GM06990 (cell line): ENCODE results near the gene UGT1A5.

ENCODE experiments used
- DNase-seq: peaks from one replicate; pipeline ENCODE4 v3.0.0-alpha.2; 2011; ENCODE audit not compliant: insufficient read length; ENCODE audit errors: extremely low read depth
- H3K27me3 ChIP-seq: replicated peaks from 2 replicates; pipeline ENCODE4 v1.6.0; 2011; ENCODE audit warnings: low read length; ENCODE audit not compliant: control insufficient read depth, insufficient read depth
- H3K36me3 ChIP-seq: 2 replicates; pipeline ENCODE4 v1.5.1; 2011; ENCODE audit warnings: low read length; ENCODE audit not compliant: control insufficient read depth, insufficient read depth
- H3K4me3 ChIP-seq: replicated peaks from 2 replicates; pipeline ENCODE4 v1.5.1; 2011; ENCODE audit warnings: low read depth, mild to moderate bottlenecking, control low read depth, low read length
- TF ChIP-seq, protein P1 (sequence below): IDR thresholded peaks from 2 replicates; pipeline ENCODE4 v1.5.1; 2011; ENCODE audit warnings: low read length, control low read depth, mild to moderate bottlenecking, inconsistent platforms; ENCODE audit not compliant: insufficient read depth, poor library complexity, severe bottlenecking

UGT1A5 gene

DNA sequence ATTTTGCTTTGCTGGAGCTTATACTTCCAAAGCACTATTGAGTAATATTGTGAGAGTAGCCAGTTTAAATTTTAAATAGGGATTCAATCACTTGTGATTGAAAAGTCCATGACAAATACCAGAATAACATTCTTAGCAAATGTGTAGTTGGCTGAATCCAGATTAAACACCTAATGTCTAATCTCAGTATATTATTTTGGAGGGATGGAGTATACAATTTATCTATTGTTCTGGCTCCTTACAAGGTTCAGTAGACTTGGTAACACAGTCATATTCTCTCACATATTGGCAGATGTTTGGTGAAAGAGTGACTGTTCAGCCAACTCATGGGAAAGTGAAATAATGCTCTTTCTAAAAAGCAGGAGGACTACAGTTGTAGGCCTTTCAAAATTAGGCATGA lies 38.8 kb upstream of the UGT1A5 start:
- Histone ChIP-seq H3K4me3 (no peak overlapping the region), H3K36me3 (no peaks in the 10 kb centered on the region), H3K27me3 (no peaks in the 10 kb centered on the region)
- TF ChIP-seq, protein P1, sequence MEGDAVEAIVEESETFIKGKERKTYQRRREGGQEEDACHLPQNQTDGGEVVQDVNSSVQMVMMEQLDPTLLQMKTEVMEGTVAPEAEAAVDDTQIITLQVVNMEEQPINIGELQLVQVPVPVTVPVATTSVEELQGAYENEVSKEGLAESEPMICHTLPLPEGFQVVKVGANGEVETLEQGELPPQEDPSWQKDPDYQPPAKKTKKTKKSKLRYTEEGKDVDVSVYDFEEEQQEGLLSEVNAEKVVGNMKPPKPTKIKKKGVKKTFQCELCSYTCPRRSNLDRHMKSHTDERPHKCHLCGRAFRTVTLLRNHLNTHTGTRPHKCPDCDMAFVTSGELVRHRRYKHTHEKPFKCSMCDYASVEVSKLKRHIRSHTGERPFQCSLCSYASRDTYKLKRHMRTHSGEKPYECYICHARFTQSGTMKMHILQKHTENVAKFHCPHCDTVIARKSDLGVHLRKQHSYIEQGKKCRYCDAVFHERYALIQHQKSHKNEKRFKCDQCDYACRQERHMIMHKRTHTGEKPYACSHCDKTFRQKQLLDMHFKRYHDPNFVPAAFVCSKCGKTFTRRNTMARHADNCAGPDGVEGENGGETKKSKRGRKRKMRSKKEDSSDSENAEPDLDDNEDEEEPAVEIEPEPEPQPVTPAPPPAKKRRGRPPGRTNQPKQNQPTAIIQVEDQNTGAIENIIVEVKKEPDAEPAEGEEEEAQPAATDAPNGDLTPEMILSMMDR: no peak
- no peak for DNase-seq

DNA sequence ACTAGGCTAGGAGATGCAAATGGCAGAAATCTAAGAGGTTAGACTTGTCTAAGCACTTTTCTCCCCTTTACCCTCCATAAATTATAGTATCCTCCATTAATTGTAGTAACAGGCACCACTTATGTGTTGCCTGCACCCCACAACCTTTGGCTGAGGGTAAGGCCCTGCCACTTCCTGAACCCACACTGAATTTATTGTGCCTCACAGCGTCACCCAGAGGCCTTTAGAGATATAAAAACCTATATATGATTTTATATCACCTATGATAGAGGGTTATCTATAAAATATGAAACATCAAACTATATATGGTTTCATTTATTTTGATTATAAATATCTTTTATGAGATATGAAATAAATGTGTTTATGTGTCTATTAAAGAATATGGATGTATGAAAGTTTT lies 38.4 kb upstream of the UGT1A5 start:
- no peak overlapping the region for H3K4me3 ChIP-seq
- DNase-seq: no peak

DNA sequence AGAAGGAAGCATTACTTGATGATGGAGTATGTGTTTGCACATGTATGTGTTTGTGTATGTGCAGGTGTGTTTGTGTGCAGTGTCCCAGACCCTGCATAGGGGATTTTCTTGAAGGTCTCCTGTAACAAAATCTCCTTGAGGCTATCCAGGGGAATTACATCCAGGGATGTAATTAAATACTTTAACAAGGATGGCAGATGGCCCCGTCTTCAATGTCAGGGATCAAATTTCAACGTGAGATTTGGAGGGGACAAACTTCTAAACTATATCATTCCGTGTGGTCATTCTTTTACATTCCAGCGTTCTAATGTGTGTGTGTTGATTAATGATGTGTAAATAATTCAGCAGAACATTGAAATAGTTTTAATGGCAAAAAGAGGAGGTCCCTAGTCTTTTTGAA lies 37.7 kb upstream of the UGT1A5 start:
- H3K4me3 ChIP-seq: no peak overlapping the region
- H3K27me3 ChIP-seq: no peaks in the 10 kb centered on the region
- H3K36me3 ChIP-seq: no peaks in the 10 kb centered on the region
- no peak for DNase-seq
- TF ChIP-seq, protein P1: no peak

More for the DNA sequence above, 38.4 kb upstream of the UGT1A5 start:
- Histone ChIP-seq H3K27me3 (no peaks in the 10 kb centered on the region), H3K36me3 (no peaks in the 10 kb centered on the region)
- TF ChIP-seq, protein P1: no peak

DNA sequence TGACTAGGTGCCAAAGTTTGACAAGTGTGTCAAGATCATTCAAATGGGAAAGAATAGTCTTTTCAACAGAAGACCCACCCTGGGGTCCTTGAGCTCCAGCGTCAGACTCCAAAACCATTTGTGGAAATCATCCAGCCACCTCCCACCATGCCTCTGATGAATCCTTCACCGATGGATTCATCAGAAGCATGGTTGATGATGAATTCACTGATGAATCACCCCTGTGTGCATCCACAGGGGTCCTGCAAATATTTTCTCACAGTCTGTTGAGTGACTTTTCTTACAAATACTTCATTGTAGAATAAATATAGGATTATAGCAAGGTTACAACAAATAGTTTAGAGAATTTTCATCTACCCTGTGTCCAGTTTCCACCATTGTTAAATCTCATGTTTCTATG lies 36.7 kb upstream of the UGT1A5 start:
- no peak overlapping the region for H3K4me3 ChIP-seq
- TF ChIP-seq, protein P1: no peak
- DNase-seq: no peak
- no peaks in the 10 kb centered on the region for H3K36me3 ChIP-seq
- H3K27me3 ChIP-seq: no peaks in the 10 kb centered on the region

DNA sequence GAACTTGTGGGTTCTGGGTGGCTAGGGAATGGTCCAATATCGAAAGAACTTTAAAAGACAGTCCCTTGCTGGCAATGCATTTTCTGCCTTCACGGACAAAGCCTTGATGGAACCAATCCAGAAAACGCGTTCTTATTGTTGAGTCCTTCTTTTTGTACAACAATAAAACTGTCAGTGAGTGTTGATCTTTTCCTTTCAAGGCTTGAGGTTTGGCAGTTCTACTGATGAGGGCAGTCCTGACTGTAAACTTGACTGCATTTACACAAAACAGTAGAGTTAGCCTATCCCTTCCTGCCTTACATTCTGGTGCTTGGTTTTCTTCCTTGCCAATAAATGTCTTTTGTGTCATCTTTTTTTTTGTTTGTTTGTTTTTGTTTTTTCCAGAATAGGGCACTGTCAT lies 33.5 kb upstream of the UGT1A5 start:
- no peak overlapping the region for H3K4me3 ChIP-seq
- TF ChIP-seq, protein P1: no peak
- H3K36me3 ChIP-seq: no peaks in the 10 kb centered on the region
- DNase-seq: no peak
- 0 out of 2 replicates have a peak, but pooled peaks cover 1% of the 10 kb centered on the region for H3K27me3 ChIP-seq

DNA sequence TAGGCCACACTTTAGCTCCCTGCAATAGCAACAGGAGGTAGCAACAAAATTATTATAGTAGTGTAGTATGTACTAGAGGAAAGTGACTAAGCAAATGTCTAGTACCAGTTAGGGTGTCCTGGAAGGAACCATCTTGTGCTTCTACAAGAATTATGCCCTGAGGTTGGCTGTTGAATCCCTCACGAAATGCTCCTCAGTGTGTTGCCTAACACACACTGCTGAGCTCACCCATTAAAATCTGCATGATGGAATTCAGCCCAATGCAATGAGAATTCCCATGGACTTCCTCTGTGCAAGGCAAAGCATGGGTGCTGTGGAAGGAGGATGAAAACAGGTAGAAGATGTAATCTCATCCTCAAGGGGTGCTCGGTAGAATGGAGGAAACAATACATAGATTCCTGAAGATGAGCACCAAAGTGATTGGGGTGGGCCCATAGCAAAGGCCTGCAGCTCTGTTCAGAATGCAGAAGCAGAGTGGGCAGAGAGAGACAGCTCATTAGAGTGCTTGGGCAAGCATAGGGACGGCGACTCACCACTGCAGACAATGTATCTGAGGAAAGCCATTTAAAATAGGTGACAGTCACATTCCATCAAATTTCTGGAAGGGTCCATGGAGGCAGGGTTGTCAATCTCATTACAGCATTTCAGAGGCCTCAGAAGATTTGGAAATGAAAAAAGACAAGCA lies 32.2 kb upstream of the UGT1A5 start:
- TF ChIP-seq, protein P1: no peak

More for the DNA sequence above, 32.2 kb upstream of the UGT1A5 start:
- DNase-seq: no peak
- Histone ChIP-seq H3K4me3 (no peak overlapping the region), H3K27me3 (0 out of 2 replicates have a peak, but pooled peaks cover 1% of the 10 kb centered on the region), H3K36me3 (no peaks in the 10 kb centered on the region)
